ENCODE measurements around the gene GPR68. TPM values are rescaled to one million over a fixed set of nuclear protein-coding genes. Genes with fewer than 3 reads are reported as not detected.

Gene GPR68, protein sequence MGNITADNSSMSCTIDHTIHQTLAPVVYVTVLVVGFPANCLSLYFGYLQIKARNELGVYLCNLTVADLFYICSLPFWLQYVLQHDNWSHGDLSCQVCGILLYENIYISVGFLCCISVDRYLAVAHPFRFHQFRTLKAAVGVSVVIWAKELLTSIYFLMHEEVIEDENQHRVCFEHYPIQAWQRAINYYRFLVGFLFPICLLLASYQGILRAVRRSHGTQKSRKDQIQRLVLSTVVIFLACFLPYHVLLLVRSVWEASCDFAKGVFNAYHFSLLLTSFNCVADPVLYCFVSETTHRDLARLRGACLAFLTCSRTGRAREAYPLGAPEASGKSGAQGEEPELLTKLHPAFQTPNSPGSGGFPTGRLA
- total RNA-seq (2022; extraction: Qiagen RNA extraction; ENCODE audit: low read depth) = 0.05 to 0.25 TPM (median 0.07 TPM) in 4 of 5 replicates, not detected in the other

GRCh38 chr14:91244501-91244901, at the start of gene GPR68:
Gene GPR68 (minus strand): TSS chr14:91244704. CDS start chr14:91235050, 9,654 bp downstream.

Other genes with a start within 250 kb of the GPR68 start
- 2.2 to 4.5 TPM (median 3.3 TPM) in 5 replicates for gene RPS6KA5, start 184.1 kb downstream of the GPR68 start, total RNA-seq (2022; extraction: Qiagen RNA extraction; ENCODE audit: low read depth)
- gene DGLUCY, start 130.6 kb downstream of the GPR68 start, total RNA-seq (2022; extraction: Qiagen RNA extraction; ENCODE audit: low read depth) = 14.2 to 18.3 TPM (median 15.7 TPM) in 5 replicates
- gene CCDC88C, start 173.1 kb upstream of the GPR68 start, total RNA-seq (2022; extraction: Qiagen RNA extraction; ENCODE audit: low read depth) = 5.5 to 6.6 TPM (median 6.2 TPM) in 5 replicates

All from A549 treated with CpdA at 1 μM for 4 hours (cell line).